ENCODE data around the gene ALOXE3.

DNA sequence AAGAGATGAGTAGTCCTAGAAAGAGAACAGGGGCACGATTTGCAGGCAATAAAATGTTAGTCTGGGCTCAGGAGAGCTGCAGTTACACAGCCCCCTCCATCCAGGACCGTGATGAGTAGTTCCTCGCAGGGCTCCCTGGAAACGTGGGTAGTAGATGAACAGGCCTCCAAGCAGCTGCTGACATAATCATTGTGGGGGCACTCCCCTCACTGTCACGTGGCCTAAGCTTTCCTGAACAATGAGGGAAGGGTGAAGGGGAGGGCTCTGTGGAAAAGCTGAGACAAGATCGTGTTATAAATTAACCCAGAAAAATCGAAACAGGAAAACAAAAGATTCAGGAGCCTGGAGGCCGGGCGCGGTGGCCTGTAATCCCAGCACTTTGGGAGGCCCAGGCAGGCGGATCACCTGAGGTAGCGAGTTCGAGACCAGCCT, 35.2 kb upstream of the ALOXE3 start:
- TF ChIP-seq, protein P1, sequence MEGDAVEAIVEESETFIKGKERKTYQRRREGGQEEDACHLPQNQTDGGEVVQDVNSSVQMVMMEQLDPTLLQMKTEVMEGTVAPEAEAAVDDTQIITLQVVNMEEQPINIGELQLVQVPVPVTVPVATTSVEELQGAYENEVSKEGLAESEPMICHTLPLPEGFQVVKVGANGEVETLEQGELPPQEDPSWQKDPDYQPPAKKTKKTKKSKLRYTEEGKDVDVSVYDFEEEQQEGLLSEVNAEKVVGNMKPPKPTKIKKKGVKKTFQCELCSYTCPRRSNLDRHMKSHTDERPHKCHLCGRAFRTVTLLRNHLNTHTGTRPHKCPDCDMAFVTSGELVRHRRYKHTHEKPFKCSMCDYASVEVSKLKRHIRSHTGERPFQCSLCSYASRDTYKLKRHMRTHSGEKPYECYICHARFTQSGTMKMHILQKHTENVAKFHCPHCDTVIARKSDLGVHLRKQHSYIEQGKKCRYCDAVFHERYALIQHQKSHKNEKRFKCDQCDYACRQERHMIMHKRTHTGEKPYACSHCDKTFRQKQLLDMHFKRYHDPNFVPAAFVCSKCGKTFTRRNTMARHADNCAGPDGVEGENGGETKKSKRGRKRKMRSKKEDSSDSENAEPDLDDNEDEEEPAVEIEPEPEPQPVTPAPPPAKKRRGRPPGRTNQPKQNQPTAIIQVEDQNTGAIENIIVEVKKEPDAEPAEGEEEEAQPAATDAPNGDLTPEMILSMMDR (IDR thresholded peaks at IDR 0.05) = no peak
- TF ChIP-seq POLR2AphosphoS5 (IDR thresholded peaks at IDR 0.05) (peak; percentile 81 to 84), EP300 (IDR thresholded peaks at IDR 0.05) (peak in 2 of 4 donors; percentile 55 to 59), POLR2A (IDR thresholded peaks at IDR 0.05) (no peak)

Measured in upper lobe of left lung (tissue), 4 donors.